ENCODE measurements around the gene ZC3H18.

Gene ZC3H18

GRCh38 chr16:88533381-88533917 lies 36.8 kb upstream of the ZC3H18 start:
- DNase-seq (ENCODE audit: extremely low read depth, low read depth): no peak
- H3K4me3 ChIP-seq (replicated peaks; ENCODE audit: low read depth, low read length): 0 out of 2 replicates have a peak overlapping the region, but pooled peaks have one; percentile 22
- no peak for TF ChIP-seq CTCF (IDR thresholded peaks at IDR 0.05; ENCODE audit: low read depth, low read length, missing control alignments)

GRCh38 chr16:88533932-88534637 lies 36.1 kb upstream of the ZC3H18 start:
- peak overlapping the region; percentile 43 for H3K4me3 ChIP-seq (replicated peaks; ENCODE audit: low read depth, low read length)
- TF ChIP-seq CTCF (IDR thresholded peaks at IDR 0.05; ENCODE audit: low read depth, low read length, missing control alignments): no peak
- no peak for DNase-seq (ENCODE audit: extremely low read depth, low read depth)

GRCh38 chr16:88534638-88535190 lies 35.5 kb upstream of the ZC3H18 start:
- DNase-seq (ENCODE audit: extremely low read depth, low read depth): no peak
- peak overlapping the region; percentile 44 for H3K4me3 ChIP-seq (replicated peaks; ENCODE audit: low read depth, low read length)
- no peak for TF ChIP-seq CTCF (IDR thresholded peaks at IDR 0.05; ENCODE audit: low read depth, low read length, missing control alignments)

GRCh38 chr16:88535191-88535856 lies 34.9 kb upstream of the ZC3H18 start:
- H3K4me3 ChIP-seq (replicated peaks; ENCODE audit: low read depth, low read length): peak overlapping the region; percentile 44
- DNase-seq (ENCODE audit: extremely low read depth, low read depth): no peak
- TF ChIP-seq CTCF (IDR thresholded peaks at IDR 0.05; ENCODE audit: low read depth, low read length, missing control alignments): no peak

GRCh38 chr16:88535857-88536222 lies 34.4 kb upstream of the ZC3H18 start:
- H3K4me3 ChIP-seq (replicated peaks; ENCODE audit: low read depth, low read length): no peak overlapping the region
- no peak for DNase-seq (ENCODE audit: extremely low read depth, low read depth)
- no peak for TF ChIP-seq CTCF (IDR thresholded peaks at IDR 0.05; ENCODE audit: low read depth, low read length, missing control alignments)

GRCh38 chr16:88536510-88536909 lies 33.7 kb upstream of the ZC3H18 start:
- no peak for DNase-seq (ENCODE audit: extremely low read depth, low read depth)
- H3K4me3 ChIP-seq (replicated peaks; ENCODE audit: low read depth, low read length): no peak overlapping the region
- TF ChIP-seq CTCF (IDR thresholded peaks at IDR 0.05; ENCODE audit: low read depth, low read length, missing control alignments): no peak
